GM10266 (cell line): Measurements from ENCODE around the gene SCYGR5.

ENCODE experiments used
- DNase-seq: peaks from one replicate; pipeline ENCODE4 v3.0.0; 2012; ENCODE audit errors: extremely low spot score
- TF ChIP-seq, protein P1 (sequence below): IDR thresholded peaks from 2 replicates; pipeline ENCODE4 v1.5.1; 2012; ENCODE audit warnings: mild to moderate bottlenecking, low read depth; ENCODE audit not compliant: control insufficient read depth, insufficient read depth; ENCODE audit errors: missing control alignments

The SCYGR5 gene

DNA sequence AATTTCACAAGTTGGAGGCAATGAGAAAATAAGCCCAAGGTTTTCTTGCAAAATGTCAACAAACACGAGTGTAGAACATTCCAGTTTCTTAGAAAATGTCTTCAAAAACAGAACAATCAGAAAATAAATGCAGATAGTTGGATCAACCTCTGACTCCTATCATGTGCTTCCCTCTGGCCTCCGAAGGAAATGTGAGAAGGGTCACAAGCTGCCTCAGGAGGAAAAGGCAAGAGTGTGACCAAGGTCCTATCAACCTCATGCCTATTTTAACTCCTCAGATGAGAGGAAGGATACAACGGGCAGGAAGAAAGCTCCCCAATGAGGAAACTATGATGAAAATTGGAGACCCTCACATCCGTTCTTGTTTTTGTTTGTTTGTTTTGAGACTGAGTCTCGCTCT lies 7.9 kb downstream of the SCYGR5 start:
- DNase-seq: no peak
- TF ChIP-seq, protein P1, sequence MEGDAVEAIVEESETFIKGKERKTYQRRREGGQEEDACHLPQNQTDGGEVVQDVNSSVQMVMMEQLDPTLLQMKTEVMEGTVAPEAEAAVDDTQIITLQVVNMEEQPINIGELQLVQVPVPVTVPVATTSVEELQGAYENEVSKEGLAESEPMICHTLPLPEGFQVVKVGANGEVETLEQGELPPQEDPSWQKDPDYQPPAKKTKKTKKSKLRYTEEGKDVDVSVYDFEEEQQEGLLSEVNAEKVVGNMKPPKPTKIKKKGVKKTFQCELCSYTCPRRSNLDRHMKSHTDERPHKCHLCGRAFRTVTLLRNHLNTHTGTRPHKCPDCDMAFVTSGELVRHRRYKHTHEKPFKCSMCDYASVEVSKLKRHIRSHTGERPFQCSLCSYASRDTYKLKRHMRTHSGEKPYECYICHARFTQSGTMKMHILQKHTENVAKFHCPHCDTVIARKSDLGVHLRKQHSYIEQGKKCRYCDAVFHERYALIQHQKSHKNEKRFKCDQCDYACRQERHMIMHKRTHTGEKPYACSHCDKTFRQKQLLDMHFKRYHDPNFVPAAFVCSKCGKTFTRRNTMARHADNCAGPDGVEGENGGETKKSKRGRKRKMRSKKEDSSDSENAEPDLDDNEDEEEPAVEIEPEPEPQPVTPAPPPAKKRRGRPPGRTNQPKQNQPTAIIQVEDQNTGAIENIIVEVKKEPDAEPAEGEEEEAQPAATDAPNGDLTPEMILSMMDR: no peak

DNA sequence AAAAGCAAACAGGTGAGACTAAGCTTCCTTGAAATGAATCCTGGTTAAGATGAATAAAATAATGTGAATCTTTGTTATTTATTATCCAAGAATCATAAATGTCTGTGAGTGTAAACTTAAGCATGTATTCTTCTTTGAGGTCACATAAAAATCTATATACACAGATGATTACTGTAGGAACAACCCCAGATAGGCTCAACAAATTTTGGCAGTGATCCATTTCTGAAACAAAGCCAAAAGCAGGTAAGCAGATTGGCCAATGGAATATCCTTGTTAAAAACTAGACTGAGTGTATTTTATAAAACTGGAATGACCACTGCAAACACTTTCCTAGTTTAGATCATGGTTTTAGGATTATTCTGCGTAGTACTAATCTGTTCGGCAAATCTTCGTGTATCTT lies 11.3 kb downstream of the SCYGR5 start:
- TF ChIP-seq, protein P1: no peak
- no peak for DNase-seq

DNA sequence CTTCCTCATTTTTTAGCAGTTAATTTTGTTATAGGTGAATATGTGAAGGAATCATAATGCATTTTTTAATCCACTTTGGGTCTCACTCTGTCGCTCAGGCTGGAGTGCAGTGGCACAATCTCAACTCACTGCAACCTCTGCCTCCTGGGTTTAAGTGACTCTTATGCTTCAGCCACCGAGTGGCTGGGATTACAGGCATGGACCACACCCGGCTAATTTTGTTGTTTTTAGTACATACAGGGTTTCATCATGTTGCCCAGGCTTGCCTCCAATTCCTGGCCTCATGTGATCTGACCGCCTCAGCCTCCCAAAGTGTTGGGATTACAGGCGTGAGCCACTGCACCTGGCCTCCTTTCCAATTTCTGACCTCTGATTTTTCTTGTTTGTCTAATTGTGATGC lies 17.7 kb downstream of the SCYGR5 start:
- TF ChIP-seq, protein P1: no peak

DNA sequence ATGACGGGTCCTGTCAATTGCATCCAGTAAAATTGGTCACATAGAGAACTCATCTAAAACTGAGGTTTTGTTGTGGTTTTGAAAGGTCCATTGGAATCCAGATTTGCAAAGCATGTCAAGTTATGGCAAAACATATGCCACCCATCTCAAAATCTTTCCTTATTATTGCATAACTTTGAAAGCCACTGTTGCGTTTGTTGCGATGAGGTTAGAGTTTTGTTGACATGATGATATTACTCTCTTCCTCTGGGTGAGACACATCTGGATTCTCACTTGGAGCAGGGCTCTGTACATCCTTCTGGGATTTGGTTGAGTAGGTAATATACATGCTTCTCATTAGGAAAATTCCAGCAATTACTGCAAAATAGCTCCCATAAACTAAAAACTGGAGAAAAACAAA lies 20.6 kb downstream of the SCYGR5 start:
- DNase-seq: no peak
- TF ChIP-seq, protein P1: no peak

More for the DNA sequence above, 17.7 kb downstream of the SCYGR5 start:
- DNase-seq: no peak

DNA sequence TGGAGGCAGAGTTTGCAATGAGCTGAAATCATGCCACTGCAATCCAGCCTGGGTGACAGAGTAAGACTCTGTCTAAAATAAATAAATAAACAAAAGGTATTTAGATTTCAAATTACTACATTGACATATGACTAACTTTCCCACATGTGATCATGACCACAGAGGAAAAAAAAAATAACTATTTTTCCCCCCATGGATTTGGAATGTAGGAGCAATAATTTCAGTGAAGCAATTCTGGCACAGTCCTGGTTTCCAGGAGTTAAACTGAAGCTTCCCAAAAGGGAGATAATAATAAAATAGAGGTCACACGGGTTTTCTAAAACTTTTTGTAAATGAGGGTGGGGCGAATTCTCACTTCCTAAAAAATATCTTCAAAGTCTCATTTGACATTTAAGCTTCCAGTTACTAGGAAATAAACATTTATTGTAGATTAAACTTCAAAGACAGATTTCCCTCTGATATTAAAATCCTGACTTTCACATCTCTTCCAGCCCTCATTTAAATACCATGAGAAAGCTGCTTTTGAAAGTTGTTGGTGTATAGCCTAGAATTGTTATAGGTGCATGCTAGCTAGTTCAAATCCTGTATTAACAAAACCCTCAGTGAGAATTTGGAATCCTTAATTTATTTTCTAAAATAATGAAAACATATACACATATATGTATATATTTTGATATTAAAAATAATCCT lies 30.5 kb downstream of the SCYGR5 start:
- TF ChIP-seq, protein P1: no peak
- DNase-seq: no peak

DNA sequence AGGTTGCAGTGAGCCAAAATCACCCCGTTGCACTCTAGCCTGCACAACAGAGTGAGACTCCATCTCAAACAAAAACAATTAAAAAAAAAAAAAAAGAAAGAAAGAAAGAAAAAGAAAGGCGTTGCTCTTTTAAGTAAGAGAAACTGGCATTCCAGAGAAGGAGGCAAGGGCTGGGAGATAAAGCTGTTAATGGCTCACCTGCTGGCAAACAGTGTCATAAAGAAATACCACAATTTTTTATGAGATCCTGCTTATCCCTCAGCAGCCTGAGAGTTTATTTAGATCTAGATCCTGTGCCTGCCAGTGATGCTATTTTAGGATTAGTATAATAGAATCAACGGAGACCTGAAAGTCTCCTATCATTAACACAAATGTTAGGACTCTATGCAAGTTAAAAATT lies 35.0 kb downstream of the SCYGR5 start:
- TF ChIP-seq, protein P1: no peak
- DNase-seq: no peak

DNA sequence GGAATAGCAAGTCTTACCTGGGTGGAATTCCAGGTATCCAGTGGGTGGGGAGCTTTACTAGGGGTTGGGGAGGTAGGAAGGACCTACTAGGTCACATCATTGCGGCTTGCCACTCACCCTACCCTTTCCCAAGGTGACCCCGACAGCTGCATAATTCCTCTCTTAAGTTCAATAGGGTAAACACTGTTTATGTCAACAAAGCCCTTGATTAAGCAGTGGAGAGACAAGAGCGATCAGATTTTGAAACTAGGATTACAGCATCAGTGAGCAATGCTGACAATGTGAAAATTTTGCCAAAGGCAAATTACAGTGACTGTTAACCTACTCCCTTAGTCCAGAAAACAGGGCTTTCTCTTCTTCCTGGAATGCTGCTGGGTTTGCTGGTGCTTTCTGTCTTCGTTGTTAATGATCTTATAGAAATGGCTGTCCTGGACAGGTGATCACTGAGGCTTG lies 36.7 kb downstream of the SCYGR5 start:
- TF ChIP-seq, protein P1: no peak
- no peak for DNase-seq
